ENCODE data around the gene SEMA6B. TPM values are rescaled to one million over a fixed set of nuclear protein-coding genes. Genes with fewer than 3 reads are reported as not detected.

Gene SEMA6B
- total RNA-seq, 1 experiment from 2014 or later: 38.4 TPM

DNA sequence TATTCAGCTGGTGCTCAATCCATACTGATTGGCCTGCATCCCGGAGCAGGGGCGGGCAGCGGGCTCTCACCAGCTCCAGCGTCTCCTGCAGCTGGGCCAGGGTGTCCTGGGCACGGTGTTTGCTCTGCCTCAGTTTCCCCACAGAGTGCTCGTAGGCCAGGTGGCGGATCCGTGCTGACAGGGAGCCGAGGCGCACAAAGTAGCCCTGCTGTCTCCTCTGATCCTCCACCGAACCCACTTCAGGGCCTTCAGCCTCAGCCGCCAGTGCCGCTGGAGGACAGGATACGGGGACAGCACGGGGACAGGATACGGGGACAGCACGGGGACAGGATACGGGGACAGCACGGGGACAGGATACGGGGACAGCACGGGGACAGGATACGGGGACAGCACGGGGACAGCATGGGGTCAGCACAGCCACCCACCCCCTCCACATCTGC is 33.9 kb downstream of the SEMA6B start:
- Histone ChIP-seq H3K56ac (ENCODE audit: insufficient read length, low read depth, low read length) (no peak overlapping the region), H3K4me2 (ENCODE audit: insufficient read depth, insufficient read length, low read length) (no peak overlapping the region), H3K9ac (ENCODE audit: extremely low read depth, insufficient read length, low read length) (no peak overlapping the region), H3K4me1 (ENCODE audit: insufficient read depth, low read length) (no peaks in the 10 kb centered on the region), H2BK12ac (ENCODE audit: insufficient read length, low read depth, low read length) (no peak overlapping the region), H2BK15ac (ENCODE audit: low read depth, low read length) (no peak overlapping the region), H3K27me3 (ENCODE audit: insufficient read depth, low read length) (no peaks in the 10 kb centered on the region), H3T11ph (ENCODE audit: low read length) (no peak overlapping the region), H2AFZ (ENCODE audit: low read length) (no peak overlapping the region), H4K8ac (replicated peaks; ENCODE audit: insufficient read length, low read depth, low read length) (no peak overlapping the region), H2BK5ac (ENCODE audit: insufficient read length, low read length) (no peak overlapping the region), H4K20me1 (ENCODE audit: control insufficient read depth, insufficient read depth, insufficient read length) (no peaks in the 10 kb centered on the region), H3K9me3 (ENCODE audit: control insufficient read depth, low read depth, low read length) (no peaks in the 10 kb centered on the region), H2AK5ac (ENCODE audit: insufficient read length, low read length) (no peak overlapping the region), H3K4ac (ENCODE audit: low read depth, low read length) (no peak overlapping the region), H2BK120ac (ENCODE audit: low read depth, low read length, poor library complexity, severe bottlenecking) (no peak overlapping the region), H3K79me1 (ENCODE audit: insufficient read depth, low read depth, low read length, poor library complexity, severe bottlenecking) (no peaks in the 10 kb centered on the region), H3K14ac (ENCODE audit: insufficient read depth, low read length) (no peak overlapping the region; the same call in 1 of the 2 replicates), H3K18ac (ENCODE audit: insufficient read length, low read depth, low read length) (no peak overlapping the region), H2BK20ac (ENCODE audit: low read depth, low read length, poor library complexity, severe bottlenecking) (no peak overlapping the region), H3K27ac (ENCODE audit: insufficient read length, low read depth, low read length) (no peak overlapping the region), H3K23ac (ENCODE audit: insufficient read length, low read depth, low read length) (no peak overlapping the region), H4K91ac (ENCODE audit: insufficient read length, low read depth, low read length) (no peak overlapping the region), H3K23me2 (ENCODE audit: insufficient read length, low read depth, low read length, poor library complexity, severe bottlenecking) (no peaks in the 10 kb centered on the region), H4K5ac (ENCODE audit: insufficient read length, low read depth, low read length) (no peak overlapping the region), H3K79me2 (ENCODE audit: insufficient read depth, low read length) (no peaks in the 10 kb centered on the region)
- Mint-ChIP-seq H3K27ac (no peak overlapping the region), H3K9me3 (no peaks in the 10 kb centered on the region; a peak in 1 of 5 replicates), H3K27me3 (ENCODE audit: low read depth) (peaks cover 34% of the 10 kb centered on the region), H3K36me3 (ENCODE audit: insufficient read depth in 1 of 3, low read depth in 3 of 3) (no peaks in the 10 kb centered on the region), H3K4me1 (no peaks in the 10 kb centered on the region), H3K4me3 (no peak overlapping the region)
- TF ChIP-seq, protein P1, sequence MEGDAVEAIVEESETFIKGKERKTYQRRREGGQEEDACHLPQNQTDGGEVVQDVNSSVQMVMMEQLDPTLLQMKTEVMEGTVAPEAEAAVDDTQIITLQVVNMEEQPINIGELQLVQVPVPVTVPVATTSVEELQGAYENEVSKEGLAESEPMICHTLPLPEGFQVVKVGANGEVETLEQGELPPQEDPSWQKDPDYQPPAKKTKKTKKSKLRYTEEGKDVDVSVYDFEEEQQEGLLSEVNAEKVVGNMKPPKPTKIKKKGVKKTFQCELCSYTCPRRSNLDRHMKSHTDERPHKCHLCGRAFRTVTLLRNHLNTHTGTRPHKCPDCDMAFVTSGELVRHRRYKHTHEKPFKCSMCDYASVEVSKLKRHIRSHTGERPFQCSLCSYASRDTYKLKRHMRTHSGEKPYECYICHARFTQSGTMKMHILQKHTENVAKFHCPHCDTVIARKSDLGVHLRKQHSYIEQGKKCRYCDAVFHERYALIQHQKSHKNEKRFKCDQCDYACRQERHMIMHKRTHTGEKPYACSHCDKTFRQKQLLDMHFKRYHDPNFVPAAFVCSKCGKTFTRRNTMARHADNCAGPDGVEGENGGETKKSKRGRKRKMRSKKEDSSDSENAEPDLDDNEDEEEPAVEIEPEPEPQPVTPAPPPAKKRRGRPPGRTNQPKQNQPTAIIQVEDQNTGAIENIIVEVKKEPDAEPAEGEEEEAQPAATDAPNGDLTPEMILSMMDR (conservative IDR thresholded peaks at IDR 0.05): no peak
- no peak for DNase-seq
- WGBS (ENCODE audit: extremely low coverage, insufficient read length, low lambda C conversion rate): no CpG with 5 or more reads among the region's 23 CpGs

Data from H9 (cell line).